Measurements from ENCODE around the gene PSME3IP1. TPM values are rescaled to one million over a fixed set of nuclear protein-coding genes. Genes with fewer than 3 reads are reported as not detected.

PSME3IP1 gene
- total and polyA plus RNA-seq, 12 donors = 32.9 to 129 (median 67.8) TPM

GRCh38 chr16:57145046-57146021 is 40.5 kb downstream of the PSME3IP1 start:
- Histone ChIP-seq H3K9me3 (replicated peaks in 1 of 3) (no peaks in the 10 kb centered on the region), H3K36me3 (replicated peaks in 1 of 2) (no peaks in the 10 kb centered on the region), H3K4me3 (no peak overlapping the region), H3K27me3 (no peaks in the 10 kb centered on the region), H3K27ac (peak overlapping the region in 1 of 5 donors; percentile 29), H3K4me1 (replicated peaks in 1 of 2) (peaks cover 0 to 39% of the 10 kb centered on the region in 2 donors)
- TF ChIP-seq CTCF (IDR thresholded peaks at IDR 0.05) (no peak), POLR2A (IDR thresholded peaks at IDR 0.05) (no peak)
- intact Hi-C loops (cut with DNase I) = no loop called here
- no peak for DNase-seq
- WGBS, 4 donors = 69 to 83% (median 80%) methylated on average over 9 to 14 of the region's 14 CpGs

DNA sequence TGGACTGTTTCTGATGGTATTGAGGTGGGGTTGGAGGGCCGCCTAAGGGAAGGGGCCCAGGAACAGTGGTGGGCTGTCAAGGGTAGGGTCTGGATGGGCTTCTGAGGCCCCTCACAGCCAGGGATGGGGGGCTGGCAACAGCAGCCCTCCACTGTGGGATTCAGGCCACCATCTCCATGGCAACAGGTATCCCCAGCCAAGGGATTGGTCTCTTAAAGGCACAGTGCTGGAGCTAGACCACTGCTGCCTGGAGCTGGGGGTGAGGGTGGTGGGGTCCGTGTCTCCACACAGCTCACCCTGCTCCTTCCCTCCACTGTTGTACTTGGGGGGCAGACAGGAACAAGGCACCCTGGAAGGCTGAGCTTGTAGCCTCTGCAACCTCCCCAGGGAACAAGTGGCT is 41.8 kb downstream of the PSME3IP1 start:
- no peak overlapping the region for H3K4me3 ChIP-seq
- no peaks in the 10 kb centered on the region for H3K9me3 ChIP-seq (replicated peaks in 1 of 3)
- WGBS, 4 donors = 89 to 100% (median 98%) methylated on average over 1 to 2 of the region's 2 CpGs
- TF ChIP-seq CTCF (IDR thresholded peaks at IDR 0.05) = no peak
- no peak for TF ChIP-seq POLR2A (IDR thresholded peaks at IDR 0.05)
- H3K4me1 ChIP-seq (replicated peaks in 1 of 2) = peaks cover 0 to 45% of the 10 kb centered on the region in 2 donors
- intact Hi-C loops (cut with DNase I) = no loop called here
- no peak for DNase-seq
- H3K27me3 ChIP-seq = no peaks in the 10 kb centered on the region
- no peaks in the 10 kb centered on the region for H3K36me3 ChIP-seq (replicated peaks in 1 of 2)
- H3K27ac ChIP-seq = peak overlapping the region in 1 of 5 donors; percentile 40

DNA sequence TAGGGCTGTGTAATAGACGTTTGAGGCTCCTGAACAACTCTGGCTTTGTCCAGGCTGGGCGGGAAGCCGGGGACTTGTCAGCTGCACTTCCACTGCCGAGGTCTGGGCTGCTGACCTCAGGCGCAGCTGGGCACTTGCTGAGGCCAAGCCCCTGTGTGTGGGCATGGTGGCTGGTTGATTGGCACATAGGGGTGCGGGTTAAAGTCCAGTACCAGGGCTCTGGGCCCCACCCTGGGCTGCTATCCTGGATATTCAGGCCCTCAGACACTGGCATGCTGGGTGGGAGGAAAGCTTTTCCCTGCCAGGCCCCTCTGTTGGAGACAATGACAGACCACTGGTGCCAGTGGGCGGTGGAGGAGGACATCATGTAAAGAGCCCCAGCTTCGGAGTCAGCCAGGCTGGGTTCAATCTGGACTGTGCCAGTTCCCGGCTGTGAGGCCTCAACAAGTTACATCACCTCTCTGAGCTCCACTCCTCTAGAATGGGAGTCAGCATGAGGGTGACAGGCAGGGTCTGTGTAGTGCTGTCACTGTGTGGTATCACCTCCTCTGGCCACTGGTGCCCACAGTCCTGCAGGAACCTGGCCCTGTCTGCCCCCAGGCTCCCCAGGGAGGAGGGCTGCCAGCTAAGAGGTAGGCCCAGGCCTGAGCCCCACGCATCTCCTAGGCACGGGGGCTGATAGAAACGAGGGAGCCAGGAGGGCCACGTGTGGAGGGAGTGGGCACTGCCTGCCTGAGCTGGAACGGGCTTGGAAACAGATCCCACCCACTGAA is 42.5 kb downstream of the PSME3IP1 start:
- Histone ChIP-seq H3K27ac (peak overlapping the region in 1 of 5 donors; percentile 40), H3K36me3 (replicated peaks in 1 of 2) (no peaks in the 10 kb centered on the region), H3K4me1 (replicated peaks in 1 of 2) (peaks cover 0 to 44% of the 10 kb centered on the region in 2 donors), H3K9me3 (replicated peaks in 1 of 3) (no peaks in the 10 kb centered on the region), H3K4me3 (no peak overlapping the region), H3K27me3 (no peaks in the 10 kb centered on the region)
- intact Hi-C loops (cut with DNase I) = no loop called here
- DNase-seq = no peak
- 73 to 86% (median 83%) methylated on average over 6 to 14 of the region's 14 CpGs for WGBS, 4 donors
- TF ChIP-seq POLR2A (IDR thresholded peaks at IDR 0.05) (no peak), CTCF (IDR thresholded peaks at IDR 0.05) (no peak)

Measured in adrenal gland (tissue), 12 donors.